ENCODE data around the gene DCST2.

- TF ChIP-seq REST (IDR thresholded peaks at IDR 0.05; ENCODE audit: insufficient read depth in 1 of 2, low read depth in 2 of 2, low read length in 2 of 2) (no peak), TAF1 (IDR thresholded peaks at IDR 0.05; ENCODE audit: borderline replicate concordance, insufficient read depth, low read length) (no peak), POLR2AphosphoS5 (IDR thresholded peaks at IDR 0.05; ENCODE audit: low read depth, low read length) (no peak)
These were observed 23.8 kb downstream of the DCST2 start for GRCh38 chr1:155009742-155010141.

Data from PFSK-1 (cell line).